KMS-11 (cell line): ENCODE data around the gene PLEKHM3.

Experiments
- H2AFZ ChIP-seq: fragments of 200-600 bp; sonication (generic); 2 replicates; pipeline ENCODE4 v1.6.1; 2016; ENCODE audit warnings: antibody characterized with exemption, mixed run types, low read depth
- H3K27ac ChIP-seq: fragments of 200-600 bp; sonication (generic); 2 replicates; pipeline ENCODE4 v1.6.1; 2016; ENCODE audit warnings: mild to moderate bottlenecking, mixed run types
- H3K27me3 ChIP-seq: fragments of 200-600 bp; sonication (generic); 2 replicates; pipeline ENCODE4 v1.6.1; 2017; ENCODE audit warnings: mild to moderate bottlenecking, low read depth, mixed run types, moderate library complexity; ENCODE audit not compliant: insufficient read depth
- H3K36me3 ChIP-seq: fragments of 200-600 bp; sonication (generic); 2 replicates; pipeline ENCODE4 v1.6.1; 2017; ENCODE audit warnings: mild to moderate bottlenecking, mixed run types; ENCODE audit not compliant: insufficient read depth
- H3K4me1 ChIP-seq: fragments of 200-600 bp; sonication (generic); 2 replicates; pipeline ENCODE4 v1.6.1; 2016; ENCODE audit warnings: mild to moderate bottlenecking, low read depth, mixed run types; ENCODE audit not compliant: poor library complexity, severe bottlenecking
- H3K4me2 ChIP-seq: fragments of 200-600 bp; sonication (generic); 2 replicates; pipeline ENCODE4 v1.7.0; 2016; ENCODE audit warnings: mild to moderate bottlenecking, mixed run types
- H3K4me3 ChIP-seq: fragments of 200-600 bp; sonication (generic); IDR thresholded peaks from 2 replicates; pipeline ENCODE4 v1.6.1; 2017; ENCODE audit warnings: low read depth, low read length, mixed read lengths; ENCODE audit not compliant: insufficient read depth
- H3K79me2 ChIP-seq: fragments of 200-600 bp; sonication (generic); 2 replicates; pipeline ENCODE4 v1.6.1; 2016; ENCODE audit warnings: low read depth, mixed run types; ENCODE audit not compliant: insufficient read depth
- H3K9ac ChIP-seq: fragments of 200-600 bp; sonication (generic); 2 replicates; pipeline ENCODE4 v1.6.1; 2016; ENCODE audit warnings: mild to moderate bottlenecking, mixed run types
- H4K20me1 ChIP-seq: fragments of 200-600 bp; sonication (generic); 2 replicates; pipeline ENCODE4 v1.6.1; 2016; ENCODE audit warnings: mild to moderate bottlenecking, mixed run types; ENCODE audit not compliant: insufficient read depth
- TF ChIP-seq, protein P1 (sequence below): fragments of 200-600 bp; sonication (generic); conservative IDR thresholded peaks from 2 replicates; pipeline ENCODE4 v1.6.1; 2017; ENCODE audit warnings: low read depth, mild to moderate bottlenecking, antibody characterized with exemption, low read length, moderate library complexity, mixed read lengths

The PLEKHM3 gene

DNA sequence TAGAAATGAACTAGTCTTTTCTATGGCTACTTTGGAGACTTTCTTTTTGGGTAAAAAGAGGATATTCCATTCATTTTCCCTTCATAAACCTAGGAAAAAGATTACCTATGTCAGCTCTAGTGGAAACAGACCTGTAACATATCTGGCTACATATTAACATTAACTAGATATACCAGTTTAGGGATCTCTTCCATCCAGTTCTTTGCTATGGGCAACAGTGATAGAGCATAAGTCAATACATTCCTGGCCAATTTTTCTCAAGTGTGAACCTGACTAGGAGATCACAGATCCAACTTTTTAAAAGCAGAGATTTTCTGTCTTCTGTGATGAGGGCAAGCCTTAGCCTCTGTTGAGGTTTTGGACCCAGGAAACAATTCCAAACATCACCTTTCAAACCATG is 34.5 kb downstream of the PLEKHM3 start:
- Histone ChIP-seq H3K4me2 (no peak overlapping the region), H2AFZ (no peak overlapping the region), H3K4me1 (peaks cover 8% of the 10 kb centered on the region), H3K36me3 (no peaks in the 10 kb centered on the region), H3K27ac (no peak overlapping the region), H4K20me1 (no peaks in the 10 kb centered on the region), H3K27me3 (no peaks in the 10 kb centered on the region), H3K4me3 (no peak overlapping the region), H3K79me2 (no peaks in the 10 kb centered on the region), H3K9ac (no peak overlapping the region)
- TF ChIP-seq, protein P1, sequence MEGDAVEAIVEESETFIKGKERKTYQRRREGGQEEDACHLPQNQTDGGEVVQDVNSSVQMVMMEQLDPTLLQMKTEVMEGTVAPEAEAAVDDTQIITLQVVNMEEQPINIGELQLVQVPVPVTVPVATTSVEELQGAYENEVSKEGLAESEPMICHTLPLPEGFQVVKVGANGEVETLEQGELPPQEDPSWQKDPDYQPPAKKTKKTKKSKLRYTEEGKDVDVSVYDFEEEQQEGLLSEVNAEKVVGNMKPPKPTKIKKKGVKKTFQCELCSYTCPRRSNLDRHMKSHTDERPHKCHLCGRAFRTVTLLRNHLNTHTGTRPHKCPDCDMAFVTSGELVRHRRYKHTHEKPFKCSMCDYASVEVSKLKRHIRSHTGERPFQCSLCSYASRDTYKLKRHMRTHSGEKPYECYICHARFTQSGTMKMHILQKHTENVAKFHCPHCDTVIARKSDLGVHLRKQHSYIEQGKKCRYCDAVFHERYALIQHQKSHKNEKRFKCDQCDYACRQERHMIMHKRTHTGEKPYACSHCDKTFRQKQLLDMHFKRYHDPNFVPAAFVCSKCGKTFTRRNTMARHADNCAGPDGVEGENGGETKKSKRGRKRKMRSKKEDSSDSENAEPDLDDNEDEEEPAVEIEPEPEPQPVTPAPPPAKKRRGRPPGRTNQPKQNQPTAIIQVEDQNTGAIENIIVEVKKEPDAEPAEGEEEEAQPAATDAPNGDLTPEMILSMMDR, result no peak

- Histone ChIP-seq H3K4me1 (peaks cover 24% of the 10 kb centered on the region), H3K4me3 (no peak overlapping the region), H3K9ac (no peak overlapping the region), H3K4me2 (no peak overlapping the region), H3K79me2 (no peaks in the 10 kb centered on the region), H4K20me1 (no peaks in the 10 kb centered on the region), H2AFZ (no peak overlapping the region), H3K36me3 (no peaks in the 10 kb centered on the region), H3K27me3 (no peaks in the 10 kb centered on the region), H3K27ac (no peak overlapping the region)
- TF ChIP-seq, protein P1, result no peak
Observed at GRCh38 chr2:207988975-207989374, 36.4 kb downstream of the PLEKHM3 start.

DNA sequence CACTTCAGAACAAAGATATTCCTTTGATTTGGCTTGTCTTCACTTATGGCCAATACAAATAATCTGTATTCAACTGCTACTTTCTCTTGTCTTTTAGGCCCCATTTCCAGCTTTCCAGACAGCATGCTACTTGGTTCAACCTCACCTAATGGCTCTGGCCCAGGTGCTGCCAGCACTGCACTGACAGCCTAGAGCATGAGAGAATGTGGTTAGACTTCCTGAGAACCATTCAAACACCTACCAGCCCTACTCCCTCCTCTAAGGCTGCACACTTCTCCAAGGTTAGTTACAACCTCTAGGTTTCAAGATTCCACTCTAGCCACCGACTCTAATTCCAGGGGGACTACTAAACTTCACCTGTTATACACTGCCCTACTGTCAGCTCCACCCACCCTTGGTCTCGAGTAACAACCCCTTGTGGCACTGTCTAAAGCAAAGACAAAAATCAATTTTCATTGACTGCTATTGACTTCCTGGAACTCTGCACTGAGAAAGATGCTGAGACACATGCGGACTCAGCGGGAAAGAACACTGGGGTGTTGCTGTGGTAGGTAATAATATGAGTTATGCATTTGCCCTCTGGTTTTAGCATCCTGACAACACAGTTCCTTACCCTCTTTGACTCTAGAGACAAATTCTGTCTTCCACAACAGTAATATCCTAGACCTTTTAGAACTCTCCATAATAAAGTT is 38.2 kb downstream of the PLEKHM3 start:
- Histone ChIP-seq H3K4me1 (peaks cover 33% of the 10 kb centered on the region), H3K27ac (no peak overlapping the region), H4K20me1 (no peaks in the 10 kb centered on the region), H3K4me2 (no peak overlapping the region), H2AFZ (no peak overlapping the region), H3K79me2 (no peaks in the 10 kb centered on the region), H3K9ac (no peak overlapping the region), H3K4me3 (no peak overlapping the region), H3K36me3 (no peaks in the 10 kb centered on the region), H3K27me3 (no peaks in the 10 kb centered on the region)
- TF ChIP-seq, protein P1, result no peak

- Histone ChIP-seq H3K79me2 (no peaks in the 10 kb centered on the region), H3K27ac (no peak overlapping the region), H4K20me1 (no peaks in the 10 kb centered on the region), H3K4me1 (peaks cover 33% of the 10 kb centered on the region), H3K9ac (no peak overlapping the region), H3K4me2 (peak overlapping the region; percentile 3; the same call in 1 of the 2 replicates), H3K36me3 (no peaks in the 10 kb centered on the region), H2AFZ (no peak overlapping the region), H3K27me3 (no peaks in the 10 kb centered on the region), H3K4me3 (no peak overlapping the region)
- TF ChIP-seq, protein P1, result no peak
Observed at GRCh38 chr2:207984765-207985480, 40.4 kb downstream of the PLEKHM3 start.
